Activated CD4-positive, alpha-beta T cell treated with anti-CD3 and anti-CD28 coated beads for 4 hours (primary cell): ENCODE data around the gene CEP295NL.

Experiments
- DNase-seq, 2 donors: peaks; one replicate each; pipeline ENCODE4 v3.0.0-alpha.2; 2020

The CEP295NL gene

GRCh38 chr17:78862073-78863023 is 40.7 kb downstream of the CEP295NL start:
- no peak for DNase-seq

- no peak for DNase-seq
These were observed 41.8 kb downstream of the CEP295NL start for GRCh38 chr17:78861229-78861628.

- no peak for DNase-seq
These were observed 44.0 kb downstream of the CEP295NL start for GRCh38 chr17:78859051-78859450.

- DNase-seq, result no peak
These were observed 45.7 kb downstream of the CEP295NL start for GRCh38 chr17:78857266-78857665.

- no peak for DNase-seq
These were observed 47.3 kb downstream of the CEP295NL start for GRCh38 chr17:78855561-78856165.

GRCh38 chr17:78854508-78854907 is 48.5 kb downstream of the CEP295NL start:
- no peak for DNase-seq

GRCh38 chr17:78853926-78854394 is 49.0 kb downstream of the CEP295NL start:
- DNase-seq, result no peak

GRCh38 chr17:78852709-78853121 is 50.3 kb downstream of the CEP295NL start:
- DNase-seq, result no peak

- DNase-seq, result no peak
These were observed 54.0 kb downstream of the CEP295NL start for GRCh38 chr17:78849026-78849425.

- DNase-seq, result no peak
These were observed 55.9 kb downstream of the CEP295NL start for GRCh38 chr17:78847052-78847451.

GRCh38 chr17:78844301-78845005 is 58.5 kb downstream of the CEP295NL start:
- DNase-seq, result no peak

- DNase-seq, result peak; percentile 54 to 58
These were observed 60.0 kb downstream of the CEP295NL start for GRCh38 chr17:78842881-78843565.

GRCh38 chr17:78840780-78841611 is 62.0 kb downstream of the CEP295NL start, which contains the start of gene USP36:
Gene USP36, minus strand, starts transcription at chr17:78840814. Its CDS starts 4,451 bp downstream, at chr17:78836363.
- peak; percentile 100 for DNase-seq
